Measurements from ENCODE around the gene KLC4. TPM values are rescaled to one million over a fixed set of nuclear protein-coding genes. Genes with fewer than 3 reads are reported as not detected.
"Not testable (repeated sequence)": the region's sequence is repeated elsewhere in the genome, so short reads cannot be mapped to it uniquely, and the experiment has no call there.

The KLC4 gene
- total and polyA plus RNA-seq, 9 donors: 14.7 to 29.8 (median 24.7) TPM

- no peaks in the 10 kb centered on the region for H3K9me3 ChIP-seq
- no peaks in the 10 kb centered on the region for H3K27me3 ChIP-seq
- H3K27ac ChIP-seq: no peak overlapping the region
- no peaks in the 10 kb centered on the region for H3K36me3 ChIP-seq
- no peaks in the 10 kb centered on the region for H3K4me1 ChIP-seq (ENCODE audit: insufficient read depth)
- TF ChIP-seq EP300 (IDR thresholded peaks at IDR 0.05) (no peak), POLR2A (IDR thresholded peaks at IDR 0.05) (no peak), CTCF (IDR thresholded peaks at IDR 0.05) (no peak)
- WGBS, 3 donors: 86 to 88% (median 87%) methylated on average over 12 of the region's 12 CpGs
- no peak overlapping the region for H3K4me3 ChIP-seq
- DNase-seq: no peak
- intact Hi-C loops (cut with DNase I): loop anchor here in 1 of 4 donors (5.0 kb wide), 1 partner anchor 765 kb away; no protein-coding TSS in a partner anchor
These were observed 48.1 kb downstream of the KLC4 start for GRCh38 chr6:43107344-43108062.

- Histone ChIP-seq H3K27ac (peak overlapping the region; percentile 43 to 61), H3K4me3 (no peak overlapping the region), H3K9me3 (no peaks in the 10 kb centered on the region), H3K27me3 (no peaks in the 10 kb centered on the region), H3K4me1 (ENCODE audit: insufficient read depth) (peaks cover 11% of the 10 kb centered on the region), H3K36me3 (no peaks in the 10 kb centered on the region)
- 51 to 69% (median 60%) methylated on average over 8 to 12 of the region's 12 CpGs for WGBS, 3 donors
- intact Hi-C loops (cut with DNase I): no loop called here
- no peak for DNase-seq
- TF ChIP-seq EP300 (IDR thresholded peaks at IDR 0.05): no peak
- no peak for TF ChIP-seq CTCF (IDR thresholded peaks at IDR 0.05)
- no peak for TF ChIP-seq POLR2A (IDR thresholded peaks at IDR 0.05)
These were observed 54.2 kb downstream of the KLC4 start for GRCh38 chr6:43113431-43114260.

- intact Hi-C loops (cut with DNase I): no loop called here
- H3K27ac ChIP-seq: no peak overlapping the region
These were observed 55.9 kb downstream of the KLC4 start for GRCh38 chr6:43115365-43115764.

GRCh38 chr6:43117466-43117865 lies 58.0 kb downstream of the KLC4 start:
- H3K9me3 ChIP-seq; intact Hi-C loops (cut with DNase I); DNase-seq; H3K4me3 ChIP-seq; H3K27ac ChIP-seq; H3K36me3 ChIP-seq; H3K27me3 ChIP-seq: not testable (repeated sequence)
- H3K4me1 ChIP-seq (ENCODE audit: insufficient read depth): peaks cover 30% of the 10 kb centered on the region
- WGBS, 3 donors: 94 to 97% (median 95%) methylated on average over 8 of the region's 8 CpGs

More at GRCh38 chr6:43115365-43115764, 55.9 kb downstream of the KLC4 start:
- Histone ChIP-seq H3K9me3 (no peaks in the 10 kb centered on the region), H3K36me3 (no peaks in the 10 kb centered on the region), H3K27me3 (no peaks in the 10 kb centered on the region), H3K4me1 (ENCODE audit: insufficient read depth) (peaks cover 18% of the 10 kb centered on the region), H3K4me3 (no peak overlapping the region)
- 88 to 95% (median 92%) methylated on average over 6 of the region's 6 CpGs for WGBS, 3 donors
- TF ChIP-seq EP300 (IDR thresholded peaks at IDR 0.05) (no peak), POLR2A (IDR thresholded peaks at IDR 0.05) (no peak), CTCF (IDR thresholded peaks at IDR 0.05) (no peak)
- DNase-seq: no peak

Measured in ovary (tissue), 9 donors.